Gastrocnemius medialis (tissue), 4 donors: ENCODE results near the gene GCN1. TPM values are rescaled to one million over a fixed set of nuclear protein-coding genes. Genes with fewer than 3 reads are reported as not detected.

Experiments used
- ATAC-seq, 2 donors: fragments of 150-250 bp; one replicate each; pipeline ENCODE4 v1.9.1; 2016
- DNase-seq, 2 donors: peaks; one replicate each; pipeline ENCODE4 v3.0.0-alpha.2; 2019
- H3K27ac ChIP-seq, 4 donors: fragments of 200-600 bp; sonication (generic); 1 replicate in 1 of 4; 2 replicates in 3 of 4; pipeline ENCODE4 v1.5.1; 2016 to 2018; ENCODE audit warnings: mild to moderate bottlenecking in 2 of 4, moderate library complexity in 1 of 4
- H3K27me3 ChIP-seq, 3 donors: fragments of 200-600 bp; sonication (generic) in 2 of 3; 1 replicate in 1 of 3; 2 replicates in 2 of 3; pipeline versions ENCODE4 v1.5.1 to v1.6.0; 2016 to 2019; ENCODE audit warnings: mild to moderate bottlenecking in 1 of 3, moderate library complexity in 1 of 3
- H3K36me3 ChIP-seq, 2 donors: fragments of 200-600 bp; sonication (generic) in 1 of 2; one replicate each; pipeline ENCODE4 v1.5.1; 2017 to 2018
- H3K4me1 ChIP-seq, 2 donors: fragments of 200-600 bp; sonication (generic) in 1 of 2; one replicate each; pipeline ENCODE4 v1.5.1; 2016 to 2017; ENCODE audit warnings: mild to moderate bottlenecking in 2 of 2
- H3K4me3 ChIP-seq, 4 donors: fragments of 200-600 bp; sonication (generic) in 3 of 4; 1 replicate in 1 of 4; 2 replicates in 3 of 4; pipeline ENCODE4 v1.5.1; 2016 to 2019; ENCODE audit warnings: mild to moderate bottlenecking in 2 of 4
- H3K9me3 ChIP-seq, 3 donors: fragments of 200-600 bp; sonication (generic) in 2 of 3; 1 replicate in 1 of 3; 2 replicates in 2 of 3; pipeline ENCODE4 v1.5.1; 2016 to 2019
- POLR2A ChIP-seq, 2 donors: fragments of 450-650 bp; IDR thresholded peaks; one replicate each; pipeline ENCODE4 v1.6.1; 2017; ENCODE audit warnings: antibody characterized with exemption in 2 of 2, mild to moderate bottlenecking in 2 of 2, moderate library complexity in 2 of 2
- in situ Hi-C, 4 donors: fragments of 200-750 bp; cut with MboI; loops; one replicate each; pipeline versions ENCODE4 v1.15.0 to v1.8.0; 2017; ENCODE audit warnings: low sequenced_read_pairs in 4 of 4
- intact Hi-C: fragments of 100-400 bp; cut with DNase I; formaldehyde crosslinking; loops from one replicate; pipeline ENCODE4 v1.15.1; 2023; ENCODE audit warnings: low total_unique reads
- total RNA-seq, 4 donors: library from RNA; depleted of rRNA; stranded (reverse); fragments of >200 nt; gene quantifications; one replicate each; pipeline versions ENCODE4 v1.1.0 to v1.2.3, GENCODE V29; 2016
- TF ChIP-seq, protein P1 (sequence below), 5 experiments: fragments of 450-650 bp in 3 of 5; fragments of 200-600 bp in 2 of 5; sonication (generic) in 2 of 5; IDR thresholded peaks in 4 of 5; conservative IDR thresholded peaks in 1 of 5; 1 replicate in 4 of 5; 2 replicates in 1 of 5; pipeline ENCODE4 v1.5.1; 2016 to 2019; ENCODE audit warnings: antibody characterized with exemption in 5 of 5, mild to moderate bottlenecking in 3 of 5, moderate library complexity in 3 of 5

Gene GCN1
- total RNA-seq, 4 donors from 2014 or later = 58.2 to 99.7 (median 87.4) TPM

DNA sequence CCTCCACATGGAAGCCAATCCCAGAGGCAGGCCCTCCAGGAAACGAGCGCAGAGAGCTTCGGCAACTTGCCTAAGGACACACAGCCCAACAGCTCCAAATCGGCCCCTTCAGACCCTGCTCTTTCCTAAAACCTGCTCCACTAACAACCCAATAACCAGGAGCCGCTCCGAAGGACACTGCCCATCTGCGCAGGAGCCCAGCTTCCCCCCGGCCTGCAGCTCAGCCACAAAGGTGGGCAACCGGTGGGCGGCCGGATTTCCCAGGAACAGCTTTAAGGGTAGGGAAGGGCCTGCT is 91.5 kb downstream of the GCN1 start:
- in situ Hi-C loops = no loop called here
- Histone ChIP-seq H3K9me3 (no peaks in the 10 kb centered on the region), H3K27me3 (no peaks in the 10 kb centered on the region), H3K36me3 (peaks cover 0 to 37% of the 10 kb centered on the region in 2 donors), H3K4me3 (no peak overlapping the region), H3K27ac (no peak overlapping the region), H3K4me1 (peaks cover 22 to 28% of the 10 kb centered on the region in 2 donors)
- DNase-seq (no peak), ATAC-seq (no peak)
- TF ChIP-seq, protein P1, sequence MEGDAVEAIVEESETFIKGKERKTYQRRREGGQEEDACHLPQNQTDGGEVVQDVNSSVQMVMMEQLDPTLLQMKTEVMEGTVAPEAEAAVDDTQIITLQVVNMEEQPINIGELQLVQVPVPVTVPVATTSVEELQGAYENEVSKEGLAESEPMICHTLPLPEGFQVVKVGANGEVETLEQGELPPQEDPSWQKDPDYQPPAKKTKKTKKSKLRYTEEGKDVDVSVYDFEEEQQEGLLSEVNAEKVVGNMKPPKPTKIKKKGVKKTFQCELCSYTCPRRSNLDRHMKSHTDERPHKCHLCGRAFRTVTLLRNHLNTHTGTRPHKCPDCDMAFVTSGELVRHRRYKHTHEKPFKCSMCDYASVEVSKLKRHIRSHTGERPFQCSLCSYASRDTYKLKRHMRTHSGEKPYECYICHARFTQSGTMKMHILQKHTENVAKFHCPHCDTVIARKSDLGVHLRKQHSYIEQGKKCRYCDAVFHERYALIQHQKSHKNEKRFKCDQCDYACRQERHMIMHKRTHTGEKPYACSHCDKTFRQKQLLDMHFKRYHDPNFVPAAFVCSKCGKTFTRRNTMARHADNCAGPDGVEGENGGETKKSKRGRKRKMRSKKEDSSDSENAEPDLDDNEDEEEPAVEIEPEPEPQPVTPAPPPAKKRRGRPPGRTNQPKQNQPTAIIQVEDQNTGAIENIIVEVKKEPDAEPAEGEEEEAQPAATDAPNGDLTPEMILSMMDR (IDR thresholded peaks at IDR 0.05 in 4 of 5, conservative IDR thresholded peaks at IDR 0.05 in 1 of 5) = no peak
- TF ChIP-seq POLR2A (IDR thresholded peaks at IDR 0.05) = no peak
- intact Hi-C loops = no loop called here

- DNase-seq (no peak), ATAC-seq (no peak)
- TF ChIP-seq, protein P1 (IDR thresholded peaks at IDR 0.05 in 4 of 5, conservative IDR thresholded peaks at IDR 0.05 in 1 of 5) = no peak
- no peak for TF ChIP-seq POLR2A (IDR thresholded peaks at IDR 0.05)
- H3K4me3 ChIP-seq = no peak overlapping the region
- in situ Hi-C loops (no loop called here), intact Hi-C loops (no loop called here)
- peaks cover 0 to 42% of the 10 kb centered on the region in 2 donors for H3K36me3 ChIP-seq
- peak overlapping the region in 2 of 4 donors; percentile 83 to 88 for H3K27ac ChIP-seq
- H3K9me3 ChIP-seq = no peaks in the 10 kb centered on the region
- H3K4me1 ChIP-seq = peaks cover 22 to 28% of the 10 kb centered on the region in 2 donors
- no peaks in the 10 kb centered on the region for H3K27me3 ChIP-seq
Observed at GRCh38 chr12:120102189-120103043, 92.1 kb downstream of the GCN1 start.

GRCh38 chr12:120101617-120102016 is 92.9 kb downstream of the GCN1 start:
- intact Hi-C loops = no loop called here
- TF ChIP-seq POLR2A (IDR thresholded peaks at IDR 0.05) = no peak
- TF ChIP-seq, protein P1 (IDR thresholded peaks at IDR 0.05 in 4 of 5, conservative IDR thresholded peaks at IDR 0.05 in 1 of 5) = no peak
- H3K36me3 ChIP-seq = peaks cover 0 to 50% of the 10 kb centered on the region in 2 donors
- ATAC-seq (no peak), DNase-seq (no peak)
- in situ Hi-C loops = no loop called here
- H3K9me3 ChIP-seq = no peaks in the 10 kb centered on the region
- peak overlapping the region in 1 of 4 donors; percentile 17 for H3K4me3 ChIP-seq
- peak overlapping the region; percentile 83 to 89 (median 88) for H3K27ac ChIP-seq
- peaks cover 22 to 28% of the 10 kb centered on the region in 2 donors for H3K4me1 ChIP-seq
- H3K27me3 ChIP-seq = no peaks in the 10 kb centered on the region

- intact Hi-C loops = no loop called here
- no peaks in the 10 kb centered on the region for H3K27me3 ChIP-seq
- peaks cover 0 to 54% of the 10 kb centered on the region in 2 donors for H3K36me3 ChIP-seq
- in situ Hi-C loops = no loop called here
- ATAC-seq (peak; percentile 80 to 86), DNase-seq (peak; percentile 40 to 78)
- H3K9me3 ChIP-seq = no peaks in the 10 kb centered on the region
- H3K4me3 ChIP-seq = peak overlapping the region in 2 of 4 donors; percentile 17 to 19
- H3K27ac ChIP-seq = peak overlapping the region; percentile 83 to 89 (median 88)
- TF ChIP-seq, protein P1 (IDR thresholded peaks at IDR 0.05 in 4 of 5, conservative IDR thresholded peaks at IDR 0.05 in 1 of 5) = no peak
- TF ChIP-seq POLR2A (IDR thresholded peaks at IDR 0.05) = no peak
- H3K4me1 ChIP-seq = peaks cover 22 to 28% of the 10 kb centered on the region in 2 donors
Observed at GRCh38 chr12:120101182-120101581, 93.3 kb downstream of the GCN1 start.
